ENCODE data around the gene RPS6KA4. TPM values are rescaled to one million over a fixed set of nuclear protein-coding genes. Genes with fewer than 3 reads are reported as not detected.

Gene RPS6KA4
- total and polyA plus RNA-seq, 2 of the 13 experiments (the other 11 are each of a cell fraction or from before 2014, with no cell fraction given): 8.9 to 14.2 TPM

- peak; percentile 99 for TF ChIP-seq SNAPC5 (CRISPR knock-in tag; IDR thresholded peaks at IDR 0.05; ENCODE audit: borderline replicate concordance)
- TF ChIP-seq AGO2 (optimal IDR thresholded peaks at IDR 0.05; ENCODE audit: low read depth, low read length): peak; percentile 86
- no peak; the same call in 1 of the 2 replicates for TF ChIP-seq ZIK1 (CRISPR knock-in tag; IDR thresholded peaks at IDR 0.05; ENCODE audit: borderline replicate concordance, low read depth)
- TF ChIP-seq DMAP1 (CRISPR knock-in tag; IDR thresholded peaks at IDR 0.05): peak; percentile 64; the same call in 1 of the 2 replicates
- TF ChIP-seq BCL6 (CRISPR knock-in tag; IDR thresholded peaks at IDR 0.05): 0 out of 2 replicates have a peak, but pooled peaks have one; percentile 6
- TF ChIP-seq ZBTB25 (CRISPR knock-in tag; IDR thresholded peaks at IDR 0.05): peak; percentile 76; the same call in 1 of the 2 replicates
- TF ChIP-seq ZFAT (CRISPR knock-in tag; conservative IDR thresholded peaks at IDR 0.05): no peak
- no peak for TF ChIP-seq ZNF569 (CRISPR knock-in tag; IDR thresholded peaks at IDR 0.05; ENCODE audit: borderline replicate concordance)
- no peak for TF ChIP-seq ISX (CRISPR knock-in tag; conservative IDR thresholded peaks at IDR 0.05)
- TF ChIP-seq ZNF747 (CRISPR knock-in tag; IDR thresholded peaks at IDR 0.05; ENCODE audit: borderline replicate concordance): peak; percentile 72; the same call in 1 of the 2 replicates
- TF ChIP-seq BHLHE40 (IDR thresholded peaks at IDR 0.05; ENCODE audit: low read length): peak; percentile 65
- TF ChIP-seq ZBTB7A (CRISPR knock-in tag; IDR thresholded peaks at IDR 0.05): no peak
- TF ChIP-seq ARNTL (CRISPR knock-in tag; IDR thresholded peaks at IDR 0.05): no peak; the same call in 1 of the 2 replicates
- TF ChIP-seq ZNF329 (CRISPR knock-in tag; IDR thresholded peaks at IDR 0.05; ENCODE audit: low read depth): no peak
- TF ChIP-seq UBTF (CRISPR knock-in tag; IDR thresholded peaks at IDR 0.05): no peak
- no peak for TF ChIP-seq HIC2 (CRISPR knock-in tag; IDR thresholded peaks at IDR 0.05; ENCODE audit: low read depth)
- no peak; the same call in none of the 2 replicates for TF ChIP-seq HDAC1 (CRISPR knock-in tag; IDR thresholded peaks at IDR 0.05)
- peak; percentile 43; the same call in 1 of the 2 replicates for TF ChIP-seq ZZZ3 (CRISPR knock-in tag; IDR thresholded peaks at IDR 0.05; ENCODE audit: borderline replicate concordance)
- TF ChIP-seq MIER3 (CRISPR knock-in tag; IDR thresholded peaks at IDR 0.05; ENCODE audit: borderline replicate concordance): no peak
- TF ChIP-seq PLRG1 (conservative IDR thresholded peaks at IDR 0.05): no peak
- peak; percentile 90 for TF ChIP-seq ATF1 (CRISPR knock-in tag; IDR thresholded peaks at IDR 0.05)
- no peak; the same call in 1 of the 2 replicates for TF ChIP-seq CBFB (CRISPR knock-in tag; IDR thresholded peaks at IDR 0.05)
- no peak for TF ChIP-seq POLR2AphosphoS2 (IDR thresholded peaks at IDR 0.05; ENCODE audit: low read depth, low read length)
- TF ChIP-seq ZNF781 (CRISPR knock-in tag; IDR thresholded peaks at IDR 0.05; ENCODE audit: borderline replicate concordance, not compliant biosample characterization): no peak
- no peak for TF ChIP-seq ZNF383 (CRISPR knock-in tag; IDR thresholded peaks at IDR 0.05; ENCODE audit: borderline replicate concordance)
- TF ChIP-seq ZNF709 (CRISPR knock-in tag; IDR thresholded peaks at IDR 0.05): peak; percentile 58; the same call in 1 of the 2 replicates
Measured at GRCh38 chr11:64317325-64317960, 41.5 kb upstream of the RPS6KA4 start, which contains the start of gene TRMT112 (continued).
